CD4-positive, alpha-beta T cell (primary cell): ENCODE measurements around the gene LIPA. TPM values are rescaled to one million over a fixed set of nuclear protein-coding genes. Genes with fewer than 3 reads are reported as not detected.

Source experiments
- ATAC-seq: fragments of 200-7000 bp; cut with Tn5 transposase; one replicate; pipeline ENCODE4 v1.10.0; 2022; ENCODE audit warnings: mild to moderate bottlenecking; ENCODE audit not compliant: poor library complexity
- CTCF ChIA-PET: fragments of 350-600 bp; sonication (Branson Sonifier 250); formaldehyde crosslinking; loops from one replicate; lab custom pipeline; 2021; ENCODE audit warnings: antibody characterized with exemption, inconsistent platforms; lab: Charles Lee
- POLR2A ChIA-PET: fragments of 350-600 bp; sonication (Branson Sonifier 250); formaldehyde crosslinking; loops from one replicate; lab custom pipeline; 2021; ENCODE audit warnings: antibody characterized with exemption, inconsistent platforms; lab: Charles Lee
- DNase-seq, 14 experiments: peaks; one replicate each; pipeline ENCODE4 v3.0.0-alpha.2; 2013 to 2020; ENCODE audit warnings: mixed read lengths in 2 of 14
- H3K27ac ChIP-seq, 2 donors: one replicate each; pipeline versions ENCODE4 v1.5.1 to v1.7.0; 2013; ENCODE audit warnings: low read length in 2 of 2, low read depth in 1 of 2, mild to moderate bottlenecking in 1 of 2
- H3K27me3 ChIP-seq, 2 experiments: 1 replicate in 1 of 2; 2 replicates in 1 of 2; pipeline versions ENCODE4 v1.6.1 to v1.7.0; 2013; ENCODE audit warnings: low read length in 2 of 2, control low read depth in 1 of 2, mild to moderate bottlenecking in 1 of 2, moderate library complexity in 1 of 2; ENCODE audit not compliant: insufficient read depth in 2 of 2, control insufficient read depth in 1 of 2
- H3K36me3 ChIP-seq: one replicate; pipeline ENCODE4 v1.6.1; 2013; ENCODE audit warnings: low read length, control low read depth; ENCODE audit not compliant: insufficient read depth
- H3K4me1 ChIP-seq: one replicate; pipeline ENCODE4 v1.6.1; 2013; ENCODE audit warnings: low read length, control low read depth; ENCODE audit not compliant: insufficient read depth
- H3K4me3 ChIP-seq: one replicate; pipeline ENCODE4 v1.5.1; 2013; ENCODE audit warnings: mild to moderate bottlenecking, low read length, moderate library complexity
- H3K9me3 ChIP-seq, 2 experiments: 1 replicate in 1 of 2; 2 replicates in 1 of 2; pipeline versions ENCODE4 v1.6.1 to v1.7.0; 2013; ENCODE audit warnings: low read length in 2 of 2, mild to moderate bottlenecking in 2 of 2, control low read depth in 1 of 2, moderate library complexity in 1 of 2; ENCODE audit not compliant: control insufficient read depth in 1 of 2, insufficient read depth in 1 of 2
- H3K27ac Mint-ChIP-seq: one replicate; pipeline ENCODE4 v1.8.0; 2020; ENCODE audit warnings: mixed read lengths
- H3K27me3 Mint-ChIP-seq: one replicate; pipeline ENCODE4 v1.8.0; 2021; ENCODE audit warnings: mixed read lengths
- H3K36me3 Mint-ChIP-seq: one replicate; pipeline ENCODE4 v1.8.0; 2021; ENCODE audit warnings: low read depth, mixed read lengths
- H3K4me1 Mint-ChIP-seq: one replicate; pipeline ENCODE4 v1.8.0; 2021; ENCODE audit warnings: low read depth, mixed read lengths
- H3K4me3 Mint-ChIP-seq: one replicate; pipeline ENCODE4 v1.8.0; 2020; ENCODE audit warnings: mild to moderate bottlenecking, mixed read lengths
- H3K9me3 Mint-ChIP-seq: one replicate; pipeline ENCODE4 v1.8.0; 2020; ENCODE audit warnings: mixed read lengths
- CTCF ChIP-seq: fragments of 200-600 bp; IDR thresholded peaks from one replicate; pipeline ENCODE4 v1.8.0; 2022; ENCODE audit warnings: antibody characterized with exemption, mild to moderate bottlenecking
- intact Hi-C, 2 experiments: fragments of 100-400 bp; cut with DNase I in 1 of 2; cut with micrococcal nuclease in 1 of 2; formaldehyde crosslinking; loops; one replicate each; pipeline versions ENCODE4 v1.15.1 to v1.9.0; 2023 to 2025; cut with DNase I, micrococcal nuclease
- total RNA-seq, 174 experiments: library from RNA in 2 of 174; stranded (reverse) in 2 of 174; gene quantifications; one replicate each; pipeline ENCODE4 v1.2.3 and lab custom pipeline; 2021 to 2026

Gene LIPA
- total RNA-seq, 2 experiments from 2014 or later: 15.6 to 16.4 TPM

GRCh38 chr10:89280508-89280907 is 28.9 kb upstream of the LIPA start:
- no peaks in the 10 kb centered on the region for H3K36me3 ChIP-seq
- no peak overlapping the region for H3K4me3 Mint-ChIP-seq
- H3K27ac ChIP-seq: no peak overlapping the region
- TF ChIP-seq CTCF: no peak
- ChIA-PET POLR2A (interaction anchor here (0.9 kb wide), 1 partner anchor 15 kb away, joined by 3 read pairs; no protein-coding TSS in a partner anchor), CTCF (no interaction called here)
- no peaks in the 10 kb centered on the region for H3K36me3 Mint-ChIP-seq
- H3K27me3 ChIP-seq: no peaks in the 10 kb centered on the region
- DNase-seq (no peak), ATAC-seq (no peak)
- intact Hi-C loops: no loop called here
- no peaks in the 10 kb centered on the region for H3K9me3 ChIP-seq
- no peaks in the 10 kb centered on the region for H3K4me1 Mint-ChIP-seq
- no peaks in the 10 kb centered on the region for H3K9me3 Mint-ChIP-seq
- no peak overlapping the region for H3K27ac Mint-ChIP-seq
- H3K27me3 Mint-ChIP-seq: no peaks in the 10 kb centered on the region
- no peaks in the 10 kb centered on the region for H3K4me1 ChIP-seq
- no peak overlapping the region for H3K4me3 ChIP-seq

GRCh38 chr10:89279421-89279869 is 27.9 kb upstream of the LIPA start:
- Mint-ChIP-seq H3K27ac (no peak overlapping the region), H3K36me3 (no peaks in the 10 kb centered on the region), H3K4me1 (no peaks in the 10 kb centered on the region), H3K27me3 (no peaks in the 10 kb centered on the region), H3K9me3 (no peaks in the 10 kb centered on the region), H3K4me3 (no peak overlapping the region)
- Histone ChIP-seq H3K9me3 (no peaks in the 10 kb centered on the region), H3K27ac (no peak overlapping the region), H3K27me3 (no peaks in the 10 kb centered on the region), H3K4me1 (no peaks in the 10 kb centered on the region), H3K36me3 (no peaks in the 10 kb centered on the region), H3K4me3 (no peak overlapping the region)
- intact Hi-C loops: no loop called here
- no peak for TF ChIP-seq CTCF
- ATAC-seq: no peak
- no peak for DNase-seq
- ChIA-PET CTCF (no interaction called here), POLR2A (no interaction called here)

- TF ChIP-seq CTCF: no peak
- Histone ChIP-seq H3K4me3 (no peak overlapping the region), H3K27me3 (no peaks in the 10 kb centered on the region), H3K36me3 (no peaks in the 10 kb centered on the region), H3K9me3 (no peaks in the 10 kb centered on the region), H3K27ac (no peak overlapping the region), H3K4me1 (no peaks in the 10 kb centered on the region)
- intact Hi-C loops: no loop called here
- Mint-ChIP-seq H3K27ac (no peak overlapping the region), H3K4me3 (no peak overlapping the region), H3K4me1 (no peaks in the 10 kb centered on the region), H3K27me3 (no peaks in the 10 kb centered on the region), H3K36me3 (no peaks in the 10 kb centered on the region), H3K9me3 (no peaks in the 10 kb centered on the region)
- DNase-seq: no peak
- ATAC-seq: no peak
- ChIA-PET POLR2A (no interaction called here), CTCF (no interaction called here)
These were observed 27.4 kb upstream of the LIPA start for GRCh38 chr10:89278900-89279392.
